Esophagus muscularis mucosa (tissue), 4 donors: ENCODE measurements around the gene C1R. TPM values are rescaled to one million over a fixed set of nuclear protein-coding genes. Genes with fewer than 3 reads are reported as not detected.

Experiments used
- DNase-seq: peaks from one replicate; pipeline ENCODE4 v3.0.0-alpha.2; 2017; ENCODE audit errors: extremely low spot score
- H3K27ac ChIP-seq, 4 donors: fragments of 200-600 bp; sonication (generic); replicated peaks in 1 of 4; 1 replicate in 3 of 4; 2 replicates in 1 of 4; pipeline ENCODE4 v1.5.1; 2016 to 2019; ENCODE audit warnings: mild to moderate bottlenecking in 1 of 4
- H3K27me3 ChIP-seq, 4 donors: fragments of 200-600 bp; sonication (generic); one replicate each; pipeline versions ENCODE4 v1.5.1 to v1.6.0; 2016 to 2019
- H3K36me3 ChIP-seq, 4 donors: fragments of 200-600 bp; sonication (generic); one replicate each; pipeline ENCODE4 v1.5.1; 2016 to 2019
- H3K4me1 ChIP-seq, 4 donors: fragments of 200-600 bp; sonication (generic); one replicate each; pipeline ENCODE4 v1.5.1; 2016 to 2019
- H3K4me3 ChIP-seq, 4 donors: fragments of 200-600 bp; sonication (generic); 1 replicate in 2 of 4; 2 replicates in 2 of 4; pipeline ENCODE4 v1.5.1; 2016 to 2019; ENCODE audit warnings: mild to moderate bottlenecking in 4 of 4, moderate library complexity in 1 of 4
- H3K9me3 ChIP-seq, 4 donors: fragments of 200-600 bp; sonication (generic); 1 replicate in 3 of 4; 2 replicates in 1 of 4; pipeline ENCODE4 v1.5.1; 2016 to 2019
- CTCF ChIP-seq, 3 experiments: fragments of 200-600 bp in 2 of 3; fragments of 450-650 bp in 1 of 3; sonication (generic) in 2 of 3; IDR thresholded peaks; one replicate each; pipeline ENCODE4 v1.5.1; 2017 to 2019; ENCODE audit warnings: antibody characterized with exemption in 3 of 3, mild to moderate bottlenecking in 2 of 3, moderate library complexity in 1 of 3
- EP300 ChIP-seq: sonication (generic); formaldehyde crosslinking; IDR thresholded peaks from one replicate; pipeline ENCODE4 v1.6.1; 2017; ENCODE audit warnings: antibody characterized with exemption
- POLR2A ChIP-seq: fragments of 450-650 bp; IDR thresholded peaks from one replicate; pipeline ENCODE4 v1.6.1; 2017; ENCODE audit warnings: antibody characterized with exemption, moderate library complexity, mild to moderate bottlenecking, low read depth
- POLR2AphosphoS5 ChIP-seq, 2 donors: sonication (generic); formaldehyde crosslinking; IDR thresholded peaks; one replicate each; pipeline ENCODE4 v1.6.1; 2017; ENCODE audit warnings: antibody characterized with exemption in 2 of 2
- WGBS: methylation state at CpG from one replicate; pipeline ENCODE4 v1.1.5; 2018; 5-methylcytosine and 5-hydroxymethylcytosine counted together
- intact Hi-C: fragments of 100-400 bp; cut with DNase I; formaldehyde crosslinking; loops from one replicate; pipeline ENCODE4 v1.15.1; 2023
- total RNA-seq, 4 donors: library from RNA; depleted of rRNA; stranded (reverse); fragments of >200 nt; gene quantifications; one replicate each; pipeline versions ENCODE4 v1.1.0 to v1.2.1, GENCODE V29; 2016

C1R gene
- total RNA-seq, 4 donors from 2014 or later = 324 to 603 (median 572) TPM

- no peak for DNase-seq
These were observed 29.1 kb upstream of the C1R start for GRCh38 chr12:7121324-7121723.

GRCh38 chr12:7120166-7120565, 27.9 kb upstream of the C1R start:
- TF ChIP-seq EP300 = no peak
- no peak for TF ChIP-seq POLR2AphosphoS5 (IDR thresholded peaks at IDR 0.05)
- no peak for TF ChIP-seq POLR2A
- TF ChIP-seq CTCF (IDR thresholded peaks at IDR 0.05) = no peak
- no peak for DNase-seq
- H3K9me3 ChIP-seq = no peaks in the 10 kb centered on the region

More at GRCh38 chr12:7121324-7121723, 29.1 kb upstream of the C1R start:
- Histone ChIP-seq H3K9me3 (no peaks in the 10 kb centered on the region), H3K4me1 (peaks cover 7 to 20% (median 12%) of the 10 kb centered on the region in 4 donors), H3K4me3 (no peak overlapping the region), H3K27me3 (no peaks in the 10 kb centered on the region), H3K36me3 (peaks cover 0 to 18% (median 3%) of the 10 kb centered on the region in 4 donors), H3K27ac (no peak overlapping the region)
- intact Hi-C loops = no loop called here
- TF ChIP-seq CTCF (IDR thresholded peaks at IDR 0.05) = no peak
- no peak for TF ChIP-seq POLR2AphosphoS5 (IDR thresholded peaks at IDR 0.05)
- TF ChIP-seq POLR2A = no peak
- no peak for TF ChIP-seq EP300
- 80% methylated on average over 1 of the region's 5 CpGs for WGBS

GRCh38 chr12:7118881-7119280, 26.6 kb upstream of the C1R start:
- WGBS = 89% methylated on average over 3 of the region's 3 CpGs
- intact Hi-C loops = no loop called here
- Histone ChIP-seq H3K36me3 (peaks cover 0 to 33% (median 3%) of the 10 kb centered on the region in 4 donors), H3K4me1 (peaks cover 7 to 19% (median 12%) of the 10 kb centered on the region in 4 donors), H3K27me3 (no peaks in the 10 kb centered on the region), H3K9me3 (no peaks in the 10 kb centered on the region), H3K27ac (no peak overlapping the region), H3K4me3 (no peak overlapping the region)
- TF ChIP-seq POLR2AphosphoS5 (IDR thresholded peaks at IDR 0.05) (no peak), EP300 (no peak), POLR2A (no peak), CTCF (IDR thresholded peaks at IDR 0.05) (no peak)
- DNase-seq = no peak

More at GRCh38 chr12:7120166-7120565, 27.9 kb upstream of the C1R start:
- 81% methylated on average over 3 of the region's 5 CpGs for WGBS
- Histone ChIP-seq H3K27me3 (no peaks in the 10 kb centered on the region), H3K27ac (no peak overlapping the region), H3K4me1 (peaks cover 7 to 20% (median 12%) of the 10 kb centered on the region in 4 donors), H3K36me3 (peaks cover 0 to 30% (median 3%) of the 10 kb centered on the region in 4 donors), H3K4me3 (no peak overlapping the region)
- intact Hi-C loops = no loop called here

- H3K4me1 ChIP-seq = peaks cover 2 to 18% (median 16%) of the 10 kb centered on the region in 4 donors
- intact Hi-C loops = no loop called here
- H3K27ac ChIP-seq = no peak overlapping the region
- no peaks in the 10 kb centered on the region for H3K27me3 ChIP-seq
- DNase-seq = no peak
- H3K9me3 ChIP-seq = no peaks in the 10 kb centered on the region
- no peak overlapping the region for H3K4me3 ChIP-seq
- H3K36me3 ChIP-seq = peaks cover 0 to 33% (median 3%) of the 10 kb centered on the region in 4 donors
- WGBS = 84% methylated on average over 3 of the region's 3 CpGs
- TF ChIP-seq POLR2A (no peak), EP300 (no peak), POLR2AphosphoS5 (IDR thresholded peaks at IDR 0.05) (no peak), CTCF (IDR thresholded peaks at IDR 0.05) (no peak)
These were observed 25.4 kb upstream of the C1R start for GRCh38 chr12:7117670-7118069.

- Histone ChIP-seq H3K27me3 (no peaks in the 10 kb centered on the region), H3K4me1 (peaks cover 0 to 19% (median 18%) of the 10 kb centered on the region in 4 donors), H3K36me3 (peaks cover 0 to 33% (median 3%) of the 10 kb centered on the region in 4 donors), H3K27ac (no peak overlapping the region), H3K4me3 (no peak overlapping the region), H3K9me3 (no peaks in the 10 kb centered on the region)
- no peak for TF ChIP-seq EP300
- no peak for TF ChIP-seq POLR2A
- no peak for TF ChIP-seq CTCF (IDR thresholded peaks at IDR 0.05)
- no peak for TF ChIP-seq POLR2AphosphoS5 (IDR thresholded peaks at IDR 0.05)
- no peak for DNase-seq
- WGBS = 82% methylated on average over 9 of the region's 9 CpGs
- intact Hi-C loops = no loop called here
These were observed 24.7 kb upstream of the C1R start for GRCh38 chr12:7116916-7117315.
